Kidney (tissue), 14 donors: ENCODE results near the gene SAA4. TPM values are rescaled to one million over a fixed set of nuclear protein-coding genes. Genes with fewer than 3 reads are reported as not detected.
"Not testable (repeated sequence)": the region's sequence is repeated elsewhere in the genome, so short reads cannot be mapped to it uniquely, and the experiment has no call there.

Experiments
- DNase-seq, 5 donors: peaks; one replicate each; pipeline ENCODE4 v3.0.0-alpha.2; 2013 to 2020
- FAIRE-seq: peaks from 2 replicates; lab custom pipeline; 2012; peaks lifted over from hg19 to GRCh38; lab: Jason Lieb, UNC
- H3K27ac ChIP-seq, 2 donors: one replicate each; pipeline ENCODE4 v1.7.0; 2013; ENCODE audit warnings: low read depth in 2 of 2, low read length in 2 of 2, inconsistent platforms in 1 of 2
- H3K27me3 ChIP-seq: one replicate; pipeline ENCODE4 v1.7.1; 2013; ENCODE audit warnings: low read length, inconsistent platforms; ENCODE audit not compliant: control insufficient read depth, insufficient read depth
- H3K36me3 ChIP-seq, 3 donors: one replicate each; pipeline versions ENCODE4 v1.7.0 to v1.7.1; 2013; ENCODE audit warnings: low read length in 3 of 3, control low read depth in 1 of 3, inconsistent platforms in 1 of 3; ENCODE audit not compliant: insufficient read depth in 3 of 3, control insufficient read depth in 2 of 3
- H3K4me1 ChIP-seq, 3 donors: one replicate each; pipeline versions ENCODE4 v1.7.0 to v1.7.1; 2013; ENCODE audit warnings: low read length in 3 of 3, inconsistent platforms in 1 of 3, low read depth in 1 of 3; ENCODE audit not compliant: control insufficient read depth in 2 of 3, insufficient read depth in 2 of 3
- H3K4me3 ChIP-seq, 3 donors: one replicate each; pipeline versions ENCODE4 v1.7.0 to v1.8.1; 2013; ENCODE audit warnings: low read length in 3 of 3, control low read depth in 1 of 3, inconsistent platforms in 1 of 3
- H3K9ac ChIP-seq, 3 donors: one replicate each; pipeline versions ENCODE4 v1.7.0 to v1.7.1; 2013; ENCODE audit warnings: low read length in 3 of 3, control low read depth in 1 of 3, inconsistent platforms in 1 of 3
- H3K9me3 ChIP-seq, 3 donors: one replicate each; pipeline versions ENCODE4 v1.7.0 to v1.7.1; 2013; ENCODE audit warnings: low read length in 3 of 3, control low read depth in 1 of 3, inconsistent platforms in 1 of 3; ENCODE audit not compliant: control insufficient read depth in 2 of 3, insufficient read depth in 1 of 3
- intact Hi-C: fragments of 100-400 bp; cut with DNase I; formaldehyde crosslinking; loops from one replicate; pipeline ENCODE4 v1.11.1; 2022
- polyA plus RNA-seq: library from polyadenylated mRNA; stranded (reverse); fragments of 350-450 nt; fragmentation: Illumina TruSeq; extraction: RNeasy Lipid Tissue Mini Kit (QIAGEN cat#74804); gene quantifications from one replicate; pipeline ENCODE4 v1.2.3, GENCODE V29; 2014; ENCODE audit warnings: low read depth, low replicate concordance; ENCODE audit not compliant: insufficient read depth
- total RNA-seq: library from RNA; stranded (reverse); fragmentation: NEBNext Ultra II Directional; extraction: Animal tissue kit (Norgen Biotek cat#: 25700); gene quantifications from one replicate; pipeline ENCODE4 v1.2.1, GENCODE V29; 2021
- TF ChIP-seq, protein P1 (sequence below): IDR thresholded peaks from 3 replicates; pipeline ENCODE4 v1.5.1; 2012; ENCODE audit warnings: mild to moderate bottlenecking, moderate library complexity, borderline replicate concordance; ENCODE audit not compliant: insufficient read depth; ENCODE audit errors: extremely low read depth
- donor health status: control.
- donor health status: control.
- donor health status: control.
- donor health status: control.
- donor health status: control.
- donor health status: DM: yes; HTN: yes; CAD: no.
- donor health status: Normal renal cell carcinoma (clear cell type).

SAA4 gene
- total and polyA plus RNA-seq, 2 donors from 2014 or later, result 1.3 TPM; not detected in 1

- H3K36me3 ChIP-seq, result no peaks in the 10 kb centered on the region
- H3K4me3 ChIP-seq, result no peak overlapping the region
- no peaks in the 10 kb centered on the region for H3K9me3 ChIP-seq
- H3K4me1 ChIP-seq, result no peaks in the 10 kb centered on the region
- FAIRE-seq, result no peak
- DNase-seq, result no peak
- intact Hi-C loops, result no loop called here
- no peaks in the 10 kb centered on the region for H3K27me3 ChIP-seq
- TF ChIP-seq, protein P1, sequence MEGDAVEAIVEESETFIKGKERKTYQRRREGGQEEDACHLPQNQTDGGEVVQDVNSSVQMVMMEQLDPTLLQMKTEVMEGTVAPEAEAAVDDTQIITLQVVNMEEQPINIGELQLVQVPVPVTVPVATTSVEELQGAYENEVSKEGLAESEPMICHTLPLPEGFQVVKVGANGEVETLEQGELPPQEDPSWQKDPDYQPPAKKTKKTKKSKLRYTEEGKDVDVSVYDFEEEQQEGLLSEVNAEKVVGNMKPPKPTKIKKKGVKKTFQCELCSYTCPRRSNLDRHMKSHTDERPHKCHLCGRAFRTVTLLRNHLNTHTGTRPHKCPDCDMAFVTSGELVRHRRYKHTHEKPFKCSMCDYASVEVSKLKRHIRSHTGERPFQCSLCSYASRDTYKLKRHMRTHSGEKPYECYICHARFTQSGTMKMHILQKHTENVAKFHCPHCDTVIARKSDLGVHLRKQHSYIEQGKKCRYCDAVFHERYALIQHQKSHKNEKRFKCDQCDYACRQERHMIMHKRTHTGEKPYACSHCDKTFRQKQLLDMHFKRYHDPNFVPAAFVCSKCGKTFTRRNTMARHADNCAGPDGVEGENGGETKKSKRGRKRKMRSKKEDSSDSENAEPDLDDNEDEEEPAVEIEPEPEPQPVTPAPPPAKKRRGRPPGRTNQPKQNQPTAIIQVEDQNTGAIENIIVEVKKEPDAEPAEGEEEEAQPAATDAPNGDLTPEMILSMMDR, result no peak
- H3K27ac ChIP-seq, result no peak overlapping the region
- H3K9ac ChIP-seq, result no peak overlapping the region
Observed at GRCh38 chr11:18264677-18265555, 28.3 kb upstream of the SAA4 start.

GRCh38 chr11:18264035-18264434 is 27.4 kb upstream of the SAA4 start:
- no peak overlapping the region for H3K27ac ChIP-seq
- no peak overlapping the region for H3K4me3 ChIP-seq
- DNase-seq, result no peak
- FAIRE-seq, result no peak
- H3K27me3 ChIP-seq, result no peaks in the 10 kb centered on the region
- no peaks in the 10 kb centered on the region for H3K4me1 ChIP-seq
- H3K36me3 ChIP-seq, result no peaks in the 10 kb centered on the region
- no peak overlapping the region for H3K9ac ChIP-seq
- intact Hi-C loops, result no loop called here
- no peaks in the 10 kb centered on the region for H3K9me3 ChIP-seq
- TF ChIP-seq, protein P1, result no peak

DNA sequence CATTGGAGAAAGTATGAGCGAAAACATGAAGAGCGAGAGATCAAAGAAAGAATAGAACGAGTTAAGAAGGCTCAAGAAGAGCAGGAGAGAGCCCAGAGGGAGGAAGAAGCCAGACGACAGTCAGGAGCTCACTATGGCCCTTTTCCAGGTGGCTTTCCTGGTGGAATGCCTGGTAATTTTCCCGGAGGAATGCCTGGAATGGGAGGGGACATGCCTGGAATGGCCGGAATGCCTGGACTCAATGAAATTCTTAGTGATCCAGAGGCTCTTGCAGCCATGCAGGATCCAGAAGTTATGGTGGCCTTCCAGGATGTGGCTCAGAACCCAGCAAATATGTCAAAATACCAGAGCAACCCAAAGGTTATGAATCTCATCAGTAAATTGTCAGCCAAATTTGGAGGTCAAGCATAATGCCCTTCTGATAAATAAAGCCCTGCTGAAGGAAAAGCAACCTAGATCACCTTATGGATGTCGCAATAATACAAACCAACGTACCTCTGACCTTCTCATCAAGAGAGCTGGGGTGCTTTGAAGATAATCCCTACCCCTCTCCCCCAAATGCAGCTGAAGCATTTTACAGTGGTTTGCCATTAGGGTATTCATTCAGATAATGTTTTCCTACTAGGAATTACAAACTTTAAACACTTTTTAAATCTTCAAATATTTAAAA is 26.2 kb upstream of the SAA4 start:
- DNase-seq, FAIRE-seq, H3K27ac ChIP-seq, H3K9me3 ChIP-seq, H3K4me1 ChIP-seq, intact Hi-C loops, H3K9ac ChIP-seq, H3K36me3 ChIP-seq, H3K4me3 ChIP-seq, H3K27me3 ChIP-seq: not testable (repeated sequence)

- H3K36me3 ChIP-seq, result no peaks in the 10 kb centered on the region
- no peaks in the 10 kb centered on the region for H3K4me1 ChIP-seq
- H3K9me3 ChIP-seq, result no peaks in the 10 kb centered on the region
- no peak for FAIRE-seq
- H3K9ac ChIP-seq, result no peak overlapping the region
- no peak for DNase-seq
- TF ChIP-seq, protein P1, result no peak
- intact Hi-C loops, result no loop called here
- H3K4me3 ChIP-seq, result no peak overlapping the region
- H3K27me3 ChIP-seq, result no peaks in the 10 kb centered on the region
- H3K27ac ChIP-seq, result no peak overlapping the region
Observed at GRCh38 chr11:18261721-18262120, 25.1 kb upstream of the SAA4 start.
